Measurements from ENCODE around the gene MBD3.

DNA sequence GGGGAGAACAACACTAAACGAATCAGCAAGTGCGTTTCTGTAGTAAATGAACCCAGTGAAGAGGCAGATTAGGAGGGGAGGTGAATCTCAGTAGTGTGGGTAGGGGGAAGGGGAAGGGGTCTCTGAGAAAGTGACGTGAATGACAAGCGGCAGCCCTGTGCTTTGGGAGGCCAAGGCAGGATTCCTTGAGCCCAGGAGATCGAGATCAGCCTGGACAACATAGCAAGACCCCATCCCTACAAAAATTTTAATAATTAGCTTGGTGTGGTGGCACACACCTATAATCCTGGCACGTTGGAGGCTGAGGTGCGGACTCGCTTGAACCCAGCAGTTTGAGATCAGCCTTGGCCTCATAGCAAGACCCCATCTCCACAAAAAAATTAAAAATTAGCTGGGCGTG is 60.7 kb downstream of the MBD3 start:
- TF ChIP-seq POLR2A (IDR thresholded peaks at IDR 0.05) = no peak
- TF ChIP-seq POLR2AphosphoS5 (IDR thresholded peaks at IDR 0.05) = no peak

Data from spleen (tissue), 3 donors.